AG08395 (cell line): ENCODE data around the gene CD274.

Experiments
- DNase-seq: peaks from one replicate; pipeline ENCODE4 v3.0.0; 2012; ENCODE audit warnings: mixed read lengths, low spot score

Gene CD274

DNA sequence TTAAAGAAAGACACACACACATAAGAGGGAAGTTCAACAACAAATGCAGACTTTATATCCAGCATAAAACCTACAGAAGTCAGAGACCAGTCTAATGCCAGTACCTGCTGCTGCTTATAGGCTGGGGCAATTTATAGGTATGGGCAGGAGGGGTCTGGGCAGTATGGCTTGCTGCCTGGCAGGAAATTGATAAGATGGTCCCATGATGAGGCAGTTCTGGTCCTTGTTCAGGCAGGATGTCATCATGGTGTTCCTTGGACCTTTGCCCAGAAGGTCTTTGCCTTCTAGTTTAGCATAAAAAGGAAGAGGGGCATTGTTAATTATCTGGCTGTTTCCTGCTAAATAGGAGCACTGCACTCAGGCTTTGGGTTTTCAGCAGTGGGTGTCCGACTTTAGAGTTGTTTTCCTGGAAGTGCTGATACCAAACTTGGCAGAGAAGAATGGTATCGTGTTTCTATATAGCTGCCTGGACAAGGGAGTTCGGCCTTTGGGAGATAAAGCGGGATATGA, 49.6 kb downstream of the CD274 start:
- no peak for DNase-seq

DNA sequence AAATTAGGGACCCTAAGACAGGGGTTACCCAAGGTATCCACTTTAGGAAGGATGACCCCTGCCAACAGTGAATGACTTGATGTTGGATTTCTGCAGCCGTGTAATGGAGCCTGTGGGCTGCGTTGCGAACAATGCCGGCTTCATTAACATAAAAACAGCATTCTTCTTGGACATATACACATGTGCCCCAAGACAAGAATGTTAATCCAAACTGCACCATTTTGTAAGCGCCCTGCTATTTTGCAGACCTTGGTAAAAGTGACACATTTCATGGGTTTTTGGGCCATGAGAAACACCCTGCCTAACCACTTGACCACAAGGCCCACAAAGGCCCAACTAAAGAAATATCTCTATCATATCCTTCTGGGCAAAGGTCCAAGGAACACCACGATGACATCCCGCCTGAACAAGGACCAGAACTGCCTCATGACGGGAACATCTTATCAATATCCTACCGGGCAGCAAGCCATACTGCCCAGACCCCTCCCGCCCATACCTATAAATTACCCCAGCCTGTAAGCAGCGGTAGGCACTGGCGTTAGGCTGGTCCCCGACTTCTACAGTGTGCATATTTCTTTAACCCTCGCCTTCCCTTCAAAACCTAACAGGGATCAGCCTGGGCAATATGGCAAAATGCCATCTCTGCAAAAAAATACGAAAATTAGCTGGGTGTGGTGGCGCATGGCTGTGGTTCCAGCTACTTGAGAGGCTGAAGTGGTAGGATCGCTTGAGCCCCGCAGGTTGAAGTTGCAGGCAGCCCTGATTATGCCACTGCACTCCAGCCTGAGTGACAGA, 50.3 kb downstream of the CD274 start:
- DNase-seq, result no peak

DNA sequence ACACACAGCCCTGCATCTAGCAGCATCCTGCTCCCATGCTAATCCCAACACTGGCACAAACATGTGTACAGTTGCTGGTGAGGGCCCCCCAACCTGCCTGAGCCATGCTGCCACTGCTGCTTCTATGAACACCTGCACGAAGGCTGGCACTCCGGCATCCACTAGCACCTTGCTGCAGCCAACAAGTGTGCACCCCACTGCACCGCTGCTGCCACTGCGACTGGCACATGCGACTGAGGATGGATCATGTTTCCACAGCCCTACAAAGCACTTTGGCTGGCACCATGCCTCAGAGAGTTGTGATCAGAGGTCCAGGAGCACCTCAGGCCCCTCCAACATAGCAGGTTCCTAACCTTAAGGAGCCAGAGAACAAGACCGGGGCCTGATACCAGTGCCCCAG, 52.2 kb downstream of the CD274 start:
- no peak for DNase-seq

DNA sequence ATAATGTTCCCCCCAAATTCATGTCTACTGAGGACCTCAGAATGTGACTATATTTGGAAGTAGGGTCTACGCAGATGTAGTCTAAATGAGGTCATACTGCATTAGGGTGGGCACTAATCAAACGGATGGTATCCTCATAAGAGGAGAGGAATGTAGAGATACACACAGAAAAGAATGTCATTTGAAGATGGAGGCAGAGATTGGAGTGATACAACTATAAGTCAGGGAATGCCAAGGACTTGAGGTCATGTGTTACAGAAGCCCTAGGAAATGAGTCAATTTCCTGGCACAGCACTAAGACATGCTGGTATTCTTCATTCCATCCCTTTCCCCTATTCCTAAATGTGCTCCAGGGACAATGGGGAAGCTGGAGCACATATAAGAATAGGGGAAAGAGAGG, 59.2 kb downstream of the CD274 start:
- peak; percentile 80 for DNase-seq

DNA sequence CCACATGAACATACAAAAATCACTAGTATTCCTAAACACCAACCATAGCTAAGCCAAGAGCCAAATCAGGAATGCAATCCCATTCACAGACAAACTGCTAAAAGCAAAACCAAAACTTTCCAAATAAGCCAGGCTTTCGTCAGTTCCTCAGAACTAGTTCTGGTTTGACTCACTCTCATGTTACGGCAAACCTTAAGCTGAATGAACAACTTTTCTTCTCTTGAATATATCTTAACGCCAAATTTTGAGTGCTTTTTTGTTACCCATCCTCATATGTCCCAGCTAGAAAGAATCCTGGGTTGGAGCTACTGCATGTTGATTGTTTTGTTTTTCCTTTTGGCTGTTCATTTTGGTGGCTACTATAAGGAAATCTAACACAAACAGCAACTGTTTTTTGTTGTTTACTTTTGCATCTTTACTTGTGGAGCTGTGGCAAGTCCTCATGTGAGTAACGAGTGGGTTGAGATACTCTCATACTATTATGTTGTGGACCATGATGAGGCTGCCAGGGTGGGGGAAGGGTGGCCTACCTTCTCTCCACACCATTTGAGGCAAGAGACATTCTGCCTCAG, 60.1 kb downstream of the CD274 start, which contains the start of gene PDCD1LG2:
Gene PDCD1LG2 (plus strand): TSS at position 172 of the 572 bp plus-strand sequence. CDS start 12,016 bp downstream, outside the sequence.
- peak; percentile 43 for DNase-seq

DNA sequence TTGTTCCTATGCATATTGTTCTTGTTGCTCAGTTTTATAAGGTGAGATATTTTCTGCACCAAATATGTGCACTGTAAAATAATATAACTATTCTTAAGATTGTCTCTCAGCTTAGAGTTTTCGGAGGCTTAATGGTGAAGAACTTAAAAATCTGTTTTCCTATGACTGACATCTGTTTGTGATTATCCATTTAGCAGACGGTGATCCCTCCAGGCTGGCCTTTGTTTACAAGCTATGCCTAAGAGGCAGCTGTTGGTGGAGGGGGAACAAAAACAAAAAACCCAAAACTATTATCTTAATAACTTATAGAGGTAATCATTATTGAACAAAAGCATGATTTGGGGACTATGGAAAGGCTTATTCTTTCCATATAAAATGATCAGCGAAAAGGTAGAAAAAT, 60.6 kb downstream of the CD274 start:
- DNase-seq, result no peak

DNA sequence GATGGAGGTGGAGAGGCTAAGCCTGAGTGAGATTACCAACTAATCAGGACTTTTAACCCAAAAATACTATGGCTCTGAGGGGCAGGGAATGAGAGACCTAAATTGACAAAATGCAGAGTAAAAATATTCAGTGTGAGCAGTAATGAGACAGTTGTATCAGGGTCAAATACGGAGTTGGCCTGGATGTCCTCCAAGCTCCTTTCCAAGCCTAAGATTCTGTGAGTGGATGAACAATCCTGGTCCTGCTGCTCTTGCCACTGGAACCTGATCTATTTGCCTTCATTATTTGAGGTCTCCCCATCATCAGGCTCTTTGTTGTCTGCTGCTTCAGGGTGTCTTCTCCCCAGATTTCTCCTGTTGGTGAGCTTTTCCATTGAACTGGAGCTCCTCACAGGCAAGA, 61.1 kb downstream of the CD274 start:
- no peak for DNase-seq

DNA sequence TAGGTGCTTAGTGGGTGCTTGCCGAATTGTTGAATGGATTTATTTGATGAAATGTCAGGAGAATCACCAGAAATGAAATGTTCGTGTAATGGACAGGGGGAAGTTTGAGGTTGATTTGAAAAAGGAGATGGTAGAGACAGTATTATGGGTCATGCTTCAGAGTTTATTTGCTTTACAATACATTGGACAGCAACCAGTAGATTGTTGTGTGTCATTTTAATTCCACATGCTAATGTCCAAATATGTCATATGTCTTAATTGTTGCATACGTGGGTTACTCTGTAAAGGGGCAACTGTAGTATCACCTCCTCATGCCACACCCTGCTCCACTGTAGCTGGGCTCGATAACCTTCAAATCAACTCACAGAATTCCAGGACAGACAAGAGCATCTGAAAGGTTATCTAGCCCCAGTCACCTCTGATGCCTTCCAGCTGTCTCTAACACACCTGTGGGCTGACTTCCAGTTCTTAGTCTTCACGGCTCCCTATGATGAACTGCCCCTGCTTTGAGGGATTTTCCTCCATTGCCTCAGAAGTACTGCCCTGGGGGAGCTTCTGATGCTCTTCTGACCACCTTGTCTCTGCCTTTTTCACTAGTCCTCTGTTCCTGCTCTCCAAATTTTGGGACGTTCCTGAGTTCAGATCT, 61.7 kb downstream of the CD274 start:
- no peak for DNase-seq

DNA sequence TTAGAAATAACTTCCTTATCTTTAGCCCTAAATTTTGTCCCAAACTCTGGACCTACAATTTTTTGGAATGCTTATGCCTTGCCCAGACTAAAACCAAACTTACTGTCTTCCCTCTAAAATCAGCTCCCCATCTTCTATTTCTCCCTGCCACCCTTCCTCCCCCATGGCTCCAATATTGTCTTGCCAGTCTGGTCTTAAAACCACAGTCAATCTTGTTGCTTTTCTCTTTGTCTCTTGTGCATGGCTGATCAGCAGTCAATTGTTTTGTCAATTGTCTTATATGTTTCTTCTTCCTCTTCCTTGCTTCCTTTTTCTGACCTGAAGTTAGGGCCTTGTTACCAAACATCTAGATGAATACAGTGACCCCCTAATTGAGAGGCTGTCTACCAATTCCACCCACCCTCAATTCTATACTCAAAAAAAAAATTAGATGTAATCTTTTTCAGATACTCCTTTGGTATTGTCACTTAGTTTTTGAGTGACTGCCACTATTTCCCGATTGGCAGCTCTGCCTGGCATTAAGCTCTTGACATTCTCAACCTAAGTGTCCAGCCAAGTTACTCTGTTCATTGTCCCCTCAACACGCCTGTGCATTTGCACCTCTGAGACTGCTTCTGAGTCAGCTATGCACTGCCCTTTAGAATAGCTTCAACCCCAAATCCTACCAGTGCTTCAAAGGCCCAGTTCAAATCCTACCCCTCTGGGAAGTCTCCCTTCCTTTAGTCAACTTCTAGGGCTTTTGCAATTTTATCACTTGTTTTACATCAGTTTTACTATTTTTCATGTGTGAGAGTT, 62.5 kb downstream of the CD274 start:
- DNase-seq, result no peak

DNA sequence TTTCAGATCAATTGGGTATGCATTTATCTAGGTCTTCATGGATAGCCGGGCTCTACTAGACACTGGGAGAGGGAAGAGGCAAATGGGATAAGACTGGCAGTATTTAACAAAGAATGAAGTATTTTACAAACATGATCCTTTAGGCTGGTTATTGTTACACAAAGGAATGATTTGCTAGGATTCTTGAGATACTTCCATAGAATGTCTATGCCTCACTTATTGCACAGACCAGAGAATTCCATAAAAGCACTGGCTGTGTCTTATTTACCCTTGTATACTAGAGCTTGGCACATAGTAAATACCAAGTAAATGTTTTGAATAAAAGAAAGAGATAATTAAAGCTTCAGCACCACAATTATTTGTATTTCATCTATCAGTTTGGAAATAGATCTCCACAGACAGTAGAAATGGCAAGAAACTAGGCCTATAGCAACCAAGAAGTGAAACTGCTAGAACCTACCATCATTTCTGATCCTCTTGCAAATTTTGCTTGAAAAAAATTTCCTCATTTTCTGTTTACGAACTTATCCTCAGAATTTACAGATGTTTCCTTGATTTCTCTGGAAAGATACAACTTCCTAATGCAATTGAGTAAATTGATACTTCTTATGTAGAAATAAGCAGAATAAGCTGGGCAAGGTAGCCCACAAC, 63.7 kb downstream of the CD274 start:
- DNase-seq, result no peak

DNA sequence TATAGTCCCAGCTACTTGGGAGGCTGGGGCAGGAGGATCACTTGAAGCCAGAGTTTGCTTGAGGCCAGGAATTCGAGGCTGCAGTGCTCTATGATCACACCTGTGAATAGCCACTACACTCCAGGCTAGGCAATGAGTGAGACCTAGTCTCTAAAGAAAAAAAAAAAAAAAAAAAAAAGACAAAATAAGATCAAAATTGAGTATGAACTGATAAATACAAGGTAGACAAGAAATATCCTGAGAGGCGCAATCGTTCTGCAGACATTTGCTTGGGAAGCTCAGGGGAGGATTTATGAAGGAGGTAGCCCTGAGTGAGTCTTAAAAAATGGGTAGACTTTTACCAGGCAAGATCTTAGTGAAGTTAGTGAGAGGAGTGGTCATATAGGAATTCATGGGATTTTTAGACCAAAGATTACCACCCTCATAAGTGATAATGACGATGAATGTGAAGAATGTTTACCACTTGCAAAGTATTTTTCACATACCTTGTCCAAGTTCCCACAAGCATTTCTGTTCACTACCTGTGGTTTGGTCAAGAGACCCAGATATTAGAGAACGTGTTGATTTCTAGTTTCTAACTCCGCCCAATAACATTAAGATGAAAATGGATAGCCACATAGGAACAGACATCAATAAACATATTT, 64.4 kb downstream of the CD274 start:
- DNase-seq, result no peak

DNA sequence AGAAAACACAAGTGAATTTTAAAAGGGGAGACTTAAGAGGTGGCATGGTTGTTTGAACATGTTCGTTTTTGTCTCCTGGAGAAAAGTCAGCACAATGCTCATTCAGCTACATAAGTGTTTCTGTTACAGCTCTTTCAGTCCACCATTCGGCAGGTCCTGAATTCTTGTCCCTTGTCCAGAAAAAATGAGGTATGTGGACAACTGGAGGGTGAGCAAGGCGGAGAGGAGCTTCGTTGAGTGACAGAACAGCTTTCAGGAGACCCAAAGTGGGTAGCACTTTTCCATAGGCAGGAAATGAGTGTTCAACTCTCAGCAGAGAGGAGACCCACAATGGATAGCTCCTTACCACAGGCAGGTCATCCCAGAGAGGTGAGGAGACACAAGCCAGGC, 64.9 kb downstream of the CD274 start:
- no peak for DNase-seq

DNA sequence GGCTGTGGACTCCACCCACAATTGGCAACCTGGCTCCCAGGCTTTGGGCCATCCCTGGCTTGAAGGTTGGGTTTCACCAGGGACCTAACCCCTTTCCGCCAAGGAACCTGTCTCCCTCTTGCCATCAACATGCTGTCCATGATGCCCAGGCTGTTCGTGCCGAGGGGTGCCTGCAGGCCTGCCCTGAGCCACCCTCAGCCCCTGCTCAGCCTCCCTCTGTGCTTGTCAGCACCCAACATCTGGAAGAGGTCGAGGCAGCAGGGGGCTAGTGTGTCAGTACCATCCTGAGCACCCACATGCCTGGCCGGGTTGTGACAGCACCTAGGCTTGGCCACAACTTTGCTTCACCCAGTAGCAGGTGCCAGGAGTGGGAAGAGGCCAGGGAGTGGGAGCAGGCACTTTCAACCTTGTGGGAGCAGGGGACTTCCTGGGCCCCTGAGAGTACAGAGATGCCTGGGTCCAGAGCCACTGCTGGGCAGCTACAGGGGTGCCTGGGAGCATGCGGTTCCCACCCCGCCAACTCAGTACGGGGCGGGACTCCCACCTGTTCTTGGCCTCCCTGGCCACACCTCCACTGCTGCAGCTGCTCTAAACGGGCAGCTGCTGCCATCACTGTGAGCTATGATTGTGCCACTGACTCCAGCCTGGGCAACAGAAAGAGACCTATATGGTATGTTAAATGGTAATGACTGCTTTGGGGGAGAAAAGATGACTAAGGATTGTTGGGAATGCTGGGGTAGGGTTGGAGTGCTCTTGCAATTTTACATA, 66.3 kb downstream of the CD274 start:
- DNase-seq, result no peak

DNA sequence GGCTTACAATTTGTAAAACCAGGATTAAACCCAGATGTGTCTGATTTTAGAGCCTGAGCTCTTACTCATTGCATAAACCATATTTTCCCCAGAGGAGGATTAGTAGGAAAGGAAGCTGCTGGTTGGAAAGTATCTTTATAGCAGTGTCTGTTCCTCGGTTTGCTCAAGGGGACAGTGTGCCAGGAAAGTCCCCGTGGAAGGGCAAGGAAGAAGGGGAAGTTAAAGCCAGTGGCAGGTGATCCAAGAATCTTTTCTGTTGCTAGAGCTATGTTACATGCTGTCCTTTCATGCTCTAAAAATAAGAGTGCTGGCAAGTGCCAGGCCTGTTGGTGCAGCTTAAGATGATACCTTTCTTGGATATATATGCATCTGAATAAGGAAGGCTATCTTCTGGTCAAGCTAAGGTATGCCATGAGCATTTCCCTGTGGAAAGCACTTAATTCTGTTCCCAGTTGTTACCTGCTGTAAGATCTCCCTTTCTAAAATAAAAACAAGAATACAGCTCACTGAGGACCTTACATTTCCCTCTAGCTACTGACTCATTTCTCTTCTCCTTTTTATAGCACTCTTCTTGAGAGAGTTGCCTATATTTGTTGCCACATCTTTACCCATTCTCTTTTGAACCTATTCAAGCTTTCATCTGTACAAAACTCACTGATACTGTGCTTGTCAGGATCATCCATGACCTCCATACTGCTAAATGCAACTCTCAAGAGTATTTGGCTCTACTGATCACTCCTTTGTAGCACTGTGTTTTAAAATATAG, 68.0 kb downstream of the CD274 start:
- peak; percentile 69 for DNase-seq

DNA sequence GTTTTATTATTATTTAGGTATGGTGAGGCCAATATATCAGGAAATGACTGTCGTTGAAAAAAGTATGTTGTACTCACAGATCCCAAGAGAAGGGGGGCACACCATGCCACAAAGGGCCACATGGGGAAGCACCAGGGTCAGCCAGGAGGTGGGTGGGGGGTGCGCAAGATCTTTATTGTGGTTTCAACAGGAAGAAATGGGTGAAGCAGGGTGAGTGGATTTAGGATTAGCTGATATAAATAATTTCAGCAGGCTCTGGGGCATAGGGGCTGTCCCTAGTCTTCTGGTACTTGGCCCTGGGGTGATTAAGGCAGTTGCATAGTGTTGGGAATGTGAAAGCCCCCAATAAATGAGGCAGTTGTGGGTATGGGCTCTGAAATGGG, 68.6 kb downstream of the CD274 start:
- DNase-seq, result no peak
